DOHH2 (cell line): ENCODE results near the gene YWHAQ.
"Not testable (repeated sequence)": the region's sequence is repeated elsewhere in the genome, so short reads cannot be mapped to it uniquely, and the experiment has no call there.

Experiments
- H3F3A ChIP-seq: fragments of 200-600 bp; sonication (generic), shearing (Covaris generic); 2 replicates; pipeline ENCODE4 v1.6.0; 2016; ENCODE audit warnings: antibody characterized with exemption, mild to moderate bottlenecking; ENCODE audit not compliant: control insufficient read depth, insufficient read depth
- H3K27ac ChIP-seq: fragments of 200-600 bp; sonication (generic); 2 replicates; pipeline ENCODE4 v1.5.1; 2014; ENCODE audit warnings: low read depth, mild to moderate bottlenecking, low read length, moderate library complexity
- H3K27me3 ChIP-seq: fragments of 200-600 bp; sonication (generic); 2 replicates; pipeline ENCODE4 v1.6.1; 2014; ENCODE audit warnings: mild to moderate bottlenecking, low read length, mixed read lengths; ENCODE audit not compliant: control insufficient read depth
- H3K36me3 ChIP-seq: fragments of 200-600 bp; sonication (generic); 2 replicates; pipeline ENCODE4 v1.6.1; 2014; ENCODE audit warnings: mild to moderate bottlenecking, low read length, moderate library complexity, mixed read lengths; ENCODE audit not compliant: control insufficient read depth
- H3K4me1 ChIP-seq: fragments of 200-600 bp; sonication (generic); 2 replicates; pipeline ENCODE4 v1.6.1; 2014; ENCODE audit warnings: mild to moderate bottlenecking, low read length, mixed read lengths; ENCODE audit not compliant: control insufficient read depth
- H3K4me2 ChIP-seq: fragments of 200-600 bp; sonication (generic); 2 replicates; pipeline ENCODE4 v1.6.0; 2014; ENCODE audit warnings: mild to moderate bottlenecking, low read length, moderate library complexity
- H3K4me3 ChIP-seq: fragments of 200-600 bp; sonication (generic); 2 replicates; pipeline ENCODE4 v1.5.1; 2014; ENCODE audit warnings: mild to moderate bottlenecking, low read length, mixed read lengths
- H3K79me2 ChIP-seq: fragments of 200-600 bp; sonication (generic); 2 replicates; pipeline ENCODE4 v1.6.1; 2014; ENCODE audit warnings: mild to moderate bottlenecking, low read length, mixed read lengths; ENCODE audit not compliant: control insufficient read depth
- H3K9me2 ChIP-seq: fragments of 200-600 bp; sonication (generic); replicated peaks from 2 replicates; pipeline ENCODE4 v1.6.1; 2014; ENCODE audit warnings: mild to moderate bottlenecking, low read length, mixed read lengths; ENCODE audit not compliant: control insufficient read depth
- H3K9me3 ChIP-seq: fragments of 200-600 bp; sonication (generic); 2 replicates; pipeline ENCODE4 v1.6.1; 2014; ENCODE audit warnings: antibody characterized with exemption, low read length, mixed read lengths; ENCODE audit not compliant: control insufficient read depth, insufficient read depth
- H4K20me1 ChIP-seq: fragments of 200-600 bp; sonication (generic); 2 replicates; pipeline ENCODE4 v1.6.0; 2014; ENCODE audit warnings: low read depth, mild to moderate bottlenecking, antibody characterized with exemption, low read length, moderate library complexity; ENCODE audit not compliant: control insufficient read depth, insufficient read depth
- CTCF ChIP-seq: fragments of 200-600 bp; sonication (generic); IDR thresholded peaks from one replicate; pipeline ENCODE4 v1.5.1; 2014; ENCODE audit warnings: antibody characterized with exemption, mild to moderate bottlenecking, low read depth, low read length; ENCODE audit not compliant: poor library complexity, severe bottlenecking
- EZH2phosphoT487 ChIP-seq: fragments of 200-600 bp; sonication (generic); IDR thresholded peaks from 2 replicates; pipeline ENCODE4 v1.6.1; 2017; ENCODE audit warnings: borderline replicate concordance, mild to moderate bottlenecking, antibody characterized with exemption, low read length, moderate library complexity, mixed read lengths

Gene YWHAQ

GRCh38 chr2:9555297-9556120 lies 75.3 kb downstream of the YWHAQ start, which contains the start of gene ADAM17:
Gene ADAM17 (minus strand): TSS chr2:9555830. CDS start chr2:9555605, 225 bp downstream.
- H3K4me2 ChIP-seq = peak within 1 kb of the TSS; percentile 96
- H3K36me3 ChIP-seq = peaks cover 23% of the 10 kb centered on the region
- peak within 1 kb of the TSS; percentile 95 for H3K4me3 ChIP-seq
- H3K9me2 ChIP-seq = no peaks in the 10 kb centered on the region
- H3K9me3 ChIP-seq = no peaks in the 10 kb centered on the region
- H3K27me3 ChIP-seq = no peaks in the 10 kb centered on the region
- H4K20me1 ChIP-seq = no peaks in the 10 kb centered on the region
- peaks cover 49% of the 10 kb centered on the region for H3K4me1 ChIP-seq
- TF ChIP-seq CTCF = peak; percentile 51
- no peak for TF ChIP-seq EZH2phosphoT487
- H3F3A ChIP-seq = peaks cover 30% of the 10 kb centered on the region
- H3K79me2 ChIP-seq = peaks cover 73% of the 10 kb centered on the region
- peak within 1 kb of the TSS; percentile 80 for H3K27ac ChIP-seq

GRCh38 chr2:9554921-9555296 lies 75.9 kb downstream of the YWHAQ start:
- Histone ChIP-seq H3K79me2 (peaks cover 79% of the 10 kb centered on the region), H3K27me3 (no peaks in the 10 kb centered on the region), H3F3A (peaks cover 36% of the 10 kb centered on the region), H3K27ac (peak overlapping the region; percentile 80), H3K9me2 (no peaks in the 10 kb centered on the region), H4K20me1 (no peaks in the 10 kb centered on the region), H3K4me2 (peak overlapping the region; percentile 96), H3K36me3 (peaks cover 25% of the 10 kb centered on the region), H3K9me3 (no peaks in the 10 kb centered on the region), H3K4me1 (peaks cover 55% of the 10 kb centered on the region), H3K4me3 (peak overlapping the region; percentile 95)
- TF ChIP-seq EZH2phosphoT487 (no peak), CTCF (no peak)

- H3F3A ChIP-seq = peaks cover 53% of the 10 kb centered on the region
Observed at GRCh38 chr2:9552219-9553178, 78.3 kb downstream of the YWHAQ start.

GRCh38 chr2:9550859-9551391 lies 79.9 kb downstream of the YWHAQ start:
- Histone ChIP-seq H3K27ac (peak overlapping the region; percentile 96), H3K4me1 (peaks cover 82% of the 10 kb centered on the region), H3K79me2 (peaks cover 89% of the 10 kb centered on the region), H3K4me2 (peak overlapping the region; percentile 96), H3F3A (peaks cover 58% of the 10 kb centered on the region), H3K4me3 (peak overlapping the region; percentile 72), H3K36me3 (peaks cover 17% of the 10 kb centered on the region)
- not testable (repeated sequence) for H3K9me2 ChIP-seq, H3K9me3 ChIP-seq, H4K20me1 ChIP-seq, H3K27me3 ChIP-seq

More at GRCh38 chr2:9552219-9553178, 78.3 kb downstream of the YWHAQ start:
- Histone ChIP-seq H3K79me2 (peaks cover 89% of the 10 kb centered on the region), H3K9me3 (no peaks in the 10 kb centered on the region), H3K27ac (peak overlapping the region; percentile 96), H3K4me3 (peak overlapping the region; percentile 72), H4K20me1 (no peaks in the 10 kb centered on the region), H3K9me2 (no peaks in the 10 kb centered on the region), H3K4me2 (peak overlapping the region; percentile 96), H3K36me3 (peaks cover 20% of the 10 kb centered on the region), H3K4me1 (peaks cover 78% of the 10 kb centered on the region), H3K27me3 (no peaks in the 10 kb centered on the region)
- TF ChIP-seq CTCF (no peak), EZH2phosphoT487 (no peak)
